H1 (cell line): ENCODE data around the gene SMIM1. TPM values are rescaled to one million over a fixed set of nuclear protein-coding genes. Genes with fewer than 3 reads are reported as not detected.

Source experiments
- CTCF ChIA-PET: fragments of 300-600 bp; sonication (Branson Sonifier 250); formaldehyde crosslinking; loops from one replicate; lab custom pipeline; 2021; ENCODE audit not compliant: partially characterized antibody; lab: Charles Lee
- POLR2A ChIA-PET: fragments of 300-600 bp; sonication (Branson Sonifier 250); formaldehyde crosslinking; loops from one replicate; lab custom pipeline; 2021; ENCODE audit warnings: inconsistent platforms; ENCODE audit not compliant: partially characterized antibody; lab: Charles Lee
- DNase-seq, 2 experiments: peaks; one replicate each; pipeline versions ENCODE4 v3.0.0 to v3.0.0-alpha.2; 2010 to 2022; ENCODE audit warnings: low spot score in 2 of 2, low read depth in 1 of 2, mixed read lengths in 1 of 2
- FAIRE-seq: peaks from 2 replicates; lab custom pipeline; 2011; peaks lifted over from hg19 to GRCh38; lab: Jason Lieb, UNC
- H2AFZ ChIP-seq: 2 replicates; pipeline ENCODE4 v1.8.1; 2012; ENCODE audit warnings: low read length, inconsistent platforms
- H2AK5ac ChIP-seq: 2 replicates; pipeline ENCODE4 v1.6.1; 2013; ENCODE audit warnings: low read depth, low read length
- H2BK120ac ChIP-seq: replicated peaks from 2 replicates; pipeline ENCODE3; 2013; ENCODE audit warnings: low read depth, low read length, inconsistent platforms
- H2BK12ac ChIP-seq: 2 replicates; pipeline ENCODE4 v1.6.1; 2013; ENCODE audit warnings: low read depth, low read length
- H2BK15ac ChIP-seq: 2 replicates; pipeline ENCODE4 v1.6.1; 2013; ENCODE audit warnings: low read length
- H2BK20ac ChIP-seq: 2 replicates; pipeline ENCODE4 v1.6.1; 2013; ENCODE audit warnings: low read length
- H2BK5ac ChIP-seq: 2 replicates; pipeline ENCODE4 v1.6.1; 2013; ENCODE audit warnings: low read depth, low read length
- H3K14ac ChIP-seq: 2 replicates; pipeline ENCODE4 v1.6.1; 2013; ENCODE audit warnings: inconsistent platforms; ENCODE audit not compliant: insufficient read length
- H3K18ac ChIP-seq: 2 replicates; pipeline ENCODE4 v1.6.1; 2013; ENCODE audit warnings: low read length; ENCODE audit errors: extremely low read depth
- H3K23ac ChIP-seq: 2 replicates; pipeline ENCODE4 v1.6.1; 2013; ENCODE audit warnings: inconsistent platforms; ENCODE audit not compliant: insufficient read length
- H3K23me2 ChIP-seq: 2 replicates; pipeline ENCODE4 v1.6.1; 2013; ENCODE audit warnings: low read depth, low read length
- H3K27ac ChIP-seq: 2 replicates; pipeline ENCODE4 v1.6.1; 2011; ENCODE audit warnings: low read depth, low read length, inconsistent platforms
- H3K27me3 ChIP-seq, 4 experiments: replicated peaks in 1 of 4; 1 replicate in 1 of 4; 2 replicates in 3 of 4; pipeline versions ENCODE4 v1.6.1 to v1.8.1; 2011 to 2013; ENCODE audit warnings: low read length in 3 of 4, mild to moderate bottlenecking in 3 of 4, inconsistent platforms in 2 of 4, mixed read lengths in 2 of 4, moderate library complexity in 1 of 4; ENCODE audit not compliant: control insufficient read depth in 3 of 4, insufficient read depth in 3 of 4; ENCODE audit errors: extremely low read depth in 1 of 4
- H3K36me3 ChIP-seq, 4 experiments: 2 replicates each; pipeline versions ENCODE4 v1.6.1 to v1.8.1; 2011 to 2013; ENCODE audit warnings: mild to moderate bottlenecking in 4 of 4, low read length in 3 of 4, moderate library complexity in 2 of 4, control low read depth in 1 of 4, inconsistent platforms in 1 of 4; ENCODE audit not compliant: insufficient read depth in 4 of 4, control insufficient read depth in 2 of 4
- H3K4ac ChIP-seq: replicated peaks from 2 replicates; pipeline ENCODE3; 2013; ENCODE audit warnings: low read length, low read depth, mixed read lengths, inconsistent platforms; ENCODE audit not compliant: insufficient read length
- H3K4me1 ChIP-seq, 4 experiments: replicated peaks in 1 of 4; 1 replicate in 1 of 4; 2 replicates in 3 of 4; pipeline versions ENCODE4 v1.6.1 to v1.8.1; 2011 to 2013; ENCODE audit warnings: low read length in 3 of 4, inconsistent platforms in 2 of 4, mixed read lengths in 1 of 4; ENCODE audit not compliant: insufficient read depth in 4 of 4, control insufficient read depth in 3 of 4
- H3K4me2 ChIP-seq, 2 experiments: 2 replicates each; pipeline versions ENCODE4 v1.6.1 to v1.8.1; 2011 to 2013; ENCODE audit warnings: low read depth in 2 of 2, low read length in 2 of 2, control low read depth in 1 of 2, inconsistent platforms in 1 of 2, mild to moderate bottlenecking in 1 of 2; ENCODE audit not compliant: insufficient read depth in 1 of 2
- H3K4me3 ChIP-seq, 4 experiments: fragments of 200-600, 300-600 bp in 1 of 4; sonication (generic), shearing (Covaris generic), sonication (Bioruptor Twin) in 1 of 4; 2 replicates each; pipeline versions ENCODE4 v1.5.1 to v1.8.1; 2011 to 2016; ENCODE audit warnings: low read length in 4 of 4, low read depth in 3 of 4, control low read depth in 2 of 4, inconsistent platforms in 2 of 4, mild to moderate bottlenecking in 2 of 4, mixed read lengths in 1 of 4, moderate library complexity in 1 of 4; ENCODE audit not compliant: insufficient read depth in 2 of 4; ENCODE audit errors: extremely low read depth in 1 of 4
- H3K56ac ChIP-seq: replicated peaks from 2 replicates; pipeline ENCODE3; 2013; ENCODE audit warnings: low read depth, mild to moderate bottlenecking, mixed read lengths, low read length, inconsistent platforms; ENCODE audit not compliant: insufficient read length
- H3K79me1 ChIP-seq: 2 replicates; pipeline ENCODE4 v1.6.1; 2013; ENCODE audit warnings: low read depth, low read length, control low read depth
- H3K79me2 ChIP-seq, 2 experiments: 2 replicates each; pipeline versions ENCODE4 v1.6.1 to v1.8.1; 2012 to 2013; ENCODE audit warnings: low read length in 2 of 2, mild to moderate bottlenecking in 2 of 2, inconsistent platforms in 1 of 2; ENCODE audit not compliant: insufficient read depth in 2 of 2, control insufficient read depth in 1 of 2
- H3K9ac ChIP-seq, 4 experiments: replicated peaks in 1 of 4; 1 replicate in 1 of 4; 2 replicates in 3 of 4; pipeline versions ENCODE4 v1.6.1 to v1.8.1; 2011 to 2013; ENCODE audit warnings: low read depth in 3 of 4, low read length in 3 of 4, control low read depth in 2 of 4, mild to moderate bottlenecking in 2 of 4, moderate library complexity in 2 of 4, inconsistent platforms in 1 of 4; ENCODE audit errors: extremely low read depth in 1 of 4
- H3K9me3 ChIP-seq, 2 experiments: 2 replicates each; pipeline versions ENCODE4 v1.6.1 to v1.8.1; 2012 to 2013; ENCODE audit warnings: mild to moderate bottlenecking in 2 of 2, moderate library complexity in 2 of 2, control low read depth in 1 of 2, inconsistent platforms in 1 of 2, low read depth in 1 of 2, low read length in 1 of 2, mixed read lengths in 1 of 2; ENCODE audit not compliant: insufficient read depth in 2 of 2
- H4K20me1 ChIP-seq, 2 experiments: replicated peaks in 1 of 2; 2 replicates each; pipeline versions ENCODE3 to v1.8.1; 2011 to 2013; ENCODE audit warnings: inconsistent platforms in 2 of 2, low read length in 2 of 2, mild to moderate bottlenecking in 1 of 2; ENCODE audit not compliant: insufficient read depth in 2 of 2, control insufficient read depth in 1 of 2
- H4K5ac ChIP-seq: 2 replicates; pipeline ENCODE4 v1.6.1; 2013; ENCODE audit warnings: low read length, low read depth, mixed read lengths, inconsistent platforms; ENCODE audit not compliant: insufficient read length
- H4K8ac ChIP-seq: 2 replicates; pipeline ENCODE4 v1.8.0; 2013; ENCODE audit warnings: mild to moderate bottlenecking, moderate library complexity, low read length, inconsistent platforms; ENCODE audit not compliant: insufficient read depth; ENCODE audit errors: extremely low read depth
- H4K91ac ChIP-seq: replicated peaks from 2 replicates; pipeline ENCODE3; 2013; ENCODE audit warnings: low read length, mixed read lengths, inconsistent platforms; ENCODE audit not compliant: insufficient read length
- BCL11A ChIP-seq, 2 experiments: IDR thresholded peaks; one replicate each; pipeline ENCODE4 v1.6.1; 2011; ENCODE audit warnings: low read depth in 2 of 2, low read length in 2 of 2, mild to moderate bottlenecking in 2 of 2
- BRCA1 ChIP-seq: IDR thresholded peaks from 2 replicates; pipeline ENCODE4 v1.6.1; 2012; ENCODE audit warnings: low read depth, low read length, improper control_type of control experiment
- E2F6 ChIP-seq: IDR thresholded peaks from 2 replicates; pipeline ENCODE4 v1.6.1; 2012; ENCODE audit warnings: inconsistent platforms
- EGR1 ChIP-seq: IDR thresholded peaks from 2 replicates; pipeline ENCODE4 v1.6.1; 2011; ENCODE audit warnings: low read depth, low read length, borderline replicate concordance
- GABPA ChIP-seq: IDR thresholded peaks from 2 replicates; pipeline ENCODE4 v1.6.1; 2011; ENCODE audit warnings: mild to moderate bottlenecking, low read length, moderate library complexity, borderline replicate concordance; ENCODE audit not compliant: insufficient read depth
- SAP30 ChIP-seq: fragments of 300-600 bp; sonication (generic); IDR thresholded peaks from 2 replicates; pipeline ENCODE4 v1.7.1; 2012; ENCODE audit warnings: low read length, moderate library complexity, mild to moderate bottlenecking, inconsistent platforms; ENCODE audit not compliant: insufficient read depth, insufficient replicate concordance
- TAF1 ChIP-seq: IDR thresholded peaks from 2 replicates; pipeline ENCODE4 v1.6.1; 2011; ENCODE audit warnings: mild to moderate bottlenecking, low read depth, low read length
- TBP ChIP-seq: IDR thresholded peaks from 2 replicates; pipeline ENCODE4 v1.6.1; 2011; ENCODE audit warnings: low read depth, low read length, improper control_type of control experiment
- WGBS, 2 experiments: shearing (Covaris generic) in 1 of 2; methylation state at CpG; one replicate each; pipeline versions ENCODE4 v1.1.6 to v1.1.7; 2013 to 2015; ENCODE audit warnings: low lambda C conversion rate in 2 of 2, mixed read lengths in 2 of 2, inconsistent platforms in 1 of 2, low coverage in 1 of 2, missing lambda C conversion rate in 1 of 2; ENCODE audit not compliant: insufficient replicate concordance in 2 of 2, insufficient coverage in 1 of 2, insufficient read length in 1 of 2; ENCODE audit errors: extremely low coverage in 1 of 2, missing lambda C conversion rate in 1 of 2; 5-methylcytosine and 5-hydroxymethylcytosine counted together
- polyA plus RNA-seq, 7 experiments: library from polyadenylated mRNA; depleted of rRNA in 3 of 7; stranded (reverse) in 5 of 7; unstranded in 2 of 7; fragments of >200 nt in 5 of 7; fragments of 200-250 nt in 2 of 7; gene quantifications; 1 replicate in 5 of 7; 2 replicates in 1 of 7; 4 replicates in 1 of 7; pipeline versions ENCODE4 v1.2.1 to v1.2.3, GENCODE V29; 2011 to 2013; ENCODE audit warnings: missing spikeins in 2 of 7, mixed read lengths in 2 of 7
- total RNA-seq: library from RNA; stranded (reverse); fragmentation: NEBNext Ultra II Directional; extraction: Animal tissue kit (Norgen Biotek cat#: 25700); gene quantifications from 2 replicates; pipeline ENCODE4 v1.2.1, GENCODE V29; 2021

The SMIM1 gene
- total and polyA plus RNA-seq, 2 of the 8 experiments (the other 6 are each of a cell fraction or from before 2014, with no cell fraction given): 7.7 to 9.7 TPM

- Histone ChIP-seq H3K9ac (no peak overlapping the region), H3K4ac (no peak overlapping the region), H3K56ac (no peak overlapping the region), H3K23ac (no peak overlapping the region), H4K5ac (no peak overlapping the region), H3K23me2 (no peaks in the 10 kb centered on the region), H3K4me2 (no peak overlapping the region), H4K20me1 (no peaks in the 10 kb centered on the region), H3K27ac (no peak overlapping the region), H4K8ac (no peak overlapping the region), H3K79me2 (no peaks in the 10 kb centered on the region), H3K4me3 (no peak overlapping the region), H3K79me1 (no peaks in the 10 kb centered on the region), H2AK5ac (no peak overlapping the region), H3K27me3 (peaks cover 0 to 2% (median 0%) of the 10 kb centered on the region in 4 experiments; a peak in 1 of 7 replicates), H2BK15ac (no peak overlapping the region), H4K91ac (no peak overlapping the region), H3K9me3 (0 out of 4 replicates have a peak, but pooled peaks cover 0 to 3% of the 10 kb centered on the region in 2 experiments), H2BK12ac (no peak overlapping the region), H3K18ac (no peak overlapping the region), H3K36me3 (no peaks in the 10 kb centered on the region), H2AFZ (no peak overlapping the region), H3K4me1 (no peaks in the 10 kb centered on the region), H3K14ac (no peak overlapping the region), H2BK20ac (no peak overlapping the region), H2BK120ac (no peak overlapping the region), H2BK5ac (no peak overlapping the region)
- 95% methylated on average over 17 of the region's 17 CpGs; no CpG with 5 or more reads in 1 of the 2 experiments for WGBS, 2 experiments
- no peak for FAIRE-seq
- POLR2A ChIA-PET: interaction anchor here (0.5 to 2.9 kb wide), 2 partner anchors 10 to 31 kb away, joined by 4 to 10 read pairs; no protein-coding TSS in a partner anchor
- no peak for DNase-seq
- CTCF ChIA-PET: interaction anchor here (1.0 to 4.2 kb wide), 7 partner anchors 9 to 66 kb away, joined by 3 to 15 read pairs (median 3); partner anchors contain the start of gene CCDC27
- TF ChIP-seq SAP30: no peak
- no peak for TF ChIP-seq EGR1
- TF ChIP-seq GABPA: no peak
- TF ChIP-seq BCL11A (IDR thresholded peaks at IDR 0.05; ENCODE audit: low read depth in 2 of 2, low read length in 2 of 2): no peak
- no peak for TF ChIP-seq TBP
- TF ChIP-seq E2F6: no peak
- TF ChIP-seq BRCA1: no peak
- no peak for TF ChIP-seq TAF1
These were observed 11.1 kb upstream of the SMIM1 start for GRCh38 chr1:3761296-3762010.
